ENCODE measurements around the gene MYL5.
A peak's percentile ranks its signal among the peaks of the same experiment; 100 is the strongest.

MYL5 gene, protein sequence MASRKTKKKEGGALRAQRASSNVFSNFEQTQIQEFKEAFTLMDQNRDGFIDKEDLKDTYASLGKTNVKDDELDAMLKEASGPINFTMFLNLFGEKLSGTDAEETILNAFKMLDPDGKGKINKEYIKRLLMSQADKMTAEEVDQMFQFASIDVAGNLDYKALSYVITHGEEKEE

GRCh38 chr4:674172-675035 is at the start of gene MYL5, which contains the start of gene ATP5ME:
MYL5 (plus strand) TSS chr4:674542; CDS start chr4:678027, 3,485 bp downstream.
ATP5ME (minus strand) TSS chr4:674276; CDS start chr4:674247, 29 bp downstream.
- in situ Hi-C loops (cut with HindIII; ENCODE audit: low sequenced_read_pairs): no loop called here
- peak; percentile 96 for DNase-seq (ENCODE audit: low read depth, low spot score)
- TF ChIP-seq, protein P1, sequence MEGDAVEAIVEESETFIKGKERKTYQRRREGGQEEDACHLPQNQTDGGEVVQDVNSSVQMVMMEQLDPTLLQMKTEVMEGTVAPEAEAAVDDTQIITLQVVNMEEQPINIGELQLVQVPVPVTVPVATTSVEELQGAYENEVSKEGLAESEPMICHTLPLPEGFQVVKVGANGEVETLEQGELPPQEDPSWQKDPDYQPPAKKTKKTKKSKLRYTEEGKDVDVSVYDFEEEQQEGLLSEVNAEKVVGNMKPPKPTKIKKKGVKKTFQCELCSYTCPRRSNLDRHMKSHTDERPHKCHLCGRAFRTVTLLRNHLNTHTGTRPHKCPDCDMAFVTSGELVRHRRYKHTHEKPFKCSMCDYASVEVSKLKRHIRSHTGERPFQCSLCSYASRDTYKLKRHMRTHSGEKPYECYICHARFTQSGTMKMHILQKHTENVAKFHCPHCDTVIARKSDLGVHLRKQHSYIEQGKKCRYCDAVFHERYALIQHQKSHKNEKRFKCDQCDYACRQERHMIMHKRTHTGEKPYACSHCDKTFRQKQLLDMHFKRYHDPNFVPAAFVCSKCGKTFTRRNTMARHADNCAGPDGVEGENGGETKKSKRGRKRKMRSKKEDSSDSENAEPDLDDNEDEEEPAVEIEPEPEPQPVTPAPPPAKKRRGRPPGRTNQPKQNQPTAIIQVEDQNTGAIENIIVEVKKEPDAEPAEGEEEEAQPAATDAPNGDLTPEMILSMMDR (IDR thresholded peaks at IDR 0.05; ENCODE audit: low read depth, low read length): peak; percentile 81
- H3K4me3 ChIP-seq (ENCODE audit: low read depth, low read length): peak within 1 kb of the TSS; percentile 80

- no peak within 1 kb of the TSS for H3K4me3 ChIP-seq (ENCODE audit: low read depth, low read length)
- TF ChIP-seq, protein P1 (IDR thresholded peaks at IDR 0.05; ENCODE audit: low read depth, low read length): no peak
- no peak for DNase-seq (ENCODE audit: low read depth, low spot score)
- in situ Hi-C loops (cut with HindIII; ENCODE audit: low sequenced_read_pairs): no loop called here
These were observed 49.4 kb upstream of the MYL5 start, which contains the start of gene PDE6B for GRCh38 chr4:624705-625590. PDE6B (plus strand) TSS chr4:625573; CDS start chr4:625627, 54 bp downstream.

- in situ Hi-C loops (cut with HindIII; ENCODE audit: low sequenced_read_pairs): no loop called here
These were observed 48.6 kb upstream of the MYL5 start for GRCh38 chr4:625631-626161.

DNA sequence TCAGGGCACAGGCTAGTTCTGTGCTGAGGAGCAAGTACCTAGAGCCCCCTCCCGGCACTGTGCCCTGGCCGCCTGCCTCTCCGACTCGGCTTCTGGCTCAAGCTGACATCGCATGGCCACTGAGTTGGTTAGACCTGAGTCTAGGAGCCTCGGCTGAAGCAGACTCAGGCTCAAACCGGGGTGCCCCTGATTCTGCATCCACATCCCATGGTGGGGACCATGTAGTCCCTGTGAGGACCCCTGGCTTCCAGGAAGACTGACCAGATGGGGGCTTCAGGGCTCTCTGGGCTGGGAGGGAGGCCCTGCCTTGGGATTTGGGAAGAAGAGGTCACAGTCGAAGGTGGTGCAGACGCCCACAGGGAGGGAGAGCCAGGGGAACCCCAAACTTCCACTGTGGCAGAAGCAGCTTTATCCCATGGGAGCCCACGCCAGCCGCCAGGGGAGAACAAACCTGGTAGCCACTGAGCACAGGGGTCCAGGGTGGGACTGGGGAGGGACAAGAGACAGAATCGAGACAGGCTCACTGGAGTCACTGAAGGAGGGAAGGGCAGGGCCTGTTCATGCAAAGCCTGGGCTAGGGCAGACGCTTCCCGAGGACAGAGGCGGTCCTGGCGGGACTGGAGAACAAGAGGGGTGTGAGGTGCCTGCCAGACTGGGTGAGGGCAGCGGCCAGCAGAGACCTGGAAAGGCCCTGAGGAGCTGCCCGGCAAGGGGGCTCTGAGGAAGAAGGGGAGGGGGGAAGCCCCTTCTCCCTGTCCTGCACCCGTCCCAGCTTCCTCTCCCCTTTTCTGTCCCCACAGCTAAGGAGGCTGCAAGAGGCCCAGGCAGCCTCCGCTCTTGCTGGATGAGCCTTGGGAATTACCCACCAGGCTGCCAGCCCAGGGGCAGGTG is 47.9 kb upstream of the MYL5 start:
- DNase-seq (ENCODE audit: low read depth, low spot score): no peak
- no peak overlapping the region for H3K4me3 ChIP-seq (ENCODE audit: low read depth, low read length)
- in situ Hi-C loops (cut with HindIII; ENCODE audit: low sequenced_read_pairs): no loop called here
- TF ChIP-seq, protein P1 (IDR thresholded peaks at IDR 0.05; ENCODE audit: low read depth, low read length): no peak

More at GRCh38 chr4:625631-626161, 48.6 kb upstream of the MYL5 start:
- H3K4me3 ChIP-seq (ENCODE audit: low read depth, low read length): no peak overlapping the region
- no peak for DNase-seq (ENCODE audit: low read depth, low spot score)
- TF ChIP-seq, protein P1 (IDR thresholded peaks at IDR 0.05; ENCODE audit: low read depth, low read length): no peak

- in situ Hi-C loops (cut with HindIII; ENCODE audit: low sequenced_read_pairs): no loop called here
- H3K4me3 ChIP-seq (ENCODE audit: low read depth, low read length): no peak overlapping the region
- DNase-seq (ENCODE audit: low read depth, low spot score): no peak
- TF ChIP-seq, protein P1 (IDR thresholded peaks at IDR 0.05; ENCODE audit: low read depth, low read length): no peak
These were observed 46.8 kb upstream of the MYL5 start for GRCh38 chr4:627347-628125.
